OCI-LY1 (cell line): Measurements from ENCODE around the gene CAD.

ENCODE experiments used
- H2AFZ ChIP-seq: fragments of 200-600 bp; sonication (generic), shearing (Covaris generic); 2 replicates; pipeline ENCODE4 v1.6.0; 2014; ENCODE audit warnings: antibody characterized with exemption, mild to moderate bottlenecking, low read length
- H3F3A ChIP-seq: fragments of 200-600 bp; sonication (generic), shearing (Covaris generic); 2 replicates; pipeline ENCODE4 v1.6.0; 2014; ENCODE audit warnings: mild to moderate bottlenecking, antibody characterized with exemption, low read length, moderate library complexity; ENCODE audit not compliant: insufficient read depth
- H3K27ac ChIP-seq: fragments of 200-600 bp; sonication (generic); 2 replicates; pipeline ENCODE4 v1.5.1; 2014; ENCODE audit warnings: low read length, mixed run types, mild to moderate bottlenecking, low read depth; ENCODE audit not compliant: poor library complexity, severe bottlenecking
- H3K27me3 ChIP-seq: fragments of 200-600 bp; sonication (generic); 2 replicates; pipeline ENCODE4 v1.6.0; 2014; ENCODE audit warnings: antibody characterized with exemption, mild to moderate bottlenecking, low read length, moderate library complexity; ENCODE audit not compliant: insufficient read depth
- H3K36me3 ChIP-seq: fragments of 200-600 bp; sonication (generic); 2 replicates; pipeline ENCODE4 v1.6.1; 2014; ENCODE audit warnings: mild to moderate bottlenecking, antibody characterized with exemption, low read length, moderate library complexity, mixed read lengths; ENCODE audit not compliant: insufficient read depth
- H3K4me1 ChIP-seq: fragments of 200-600 bp; sonication (generic); 2 replicates; pipeline ENCODE4 v1.5.1; 2014; ENCODE audit warnings: mild to moderate bottlenecking, low read length, moderate library complexity; ENCODE audit not compliant: insufficient read depth, severe bottlenecking
- H3K4me2 ChIP-seq: fragments of 200-600 bp; sonication (generic), shearing (Covaris generic); 2 replicates; pipeline ENCODE4 v1.6.1; 2014; ENCODE audit warnings: low read length
- H3K4me3 ChIP-seq: fragments of 200-600 bp; sonication (generic); 2 replicates; pipeline ENCODE4 v1.5.1; 2014; ENCODE audit warnings: low read length, low read depth, mild to moderate bottlenecking, mixed read lengths; ENCODE audit not compliant: poor library complexity, severe bottlenecking
- H3K79me2 ChIP-seq: fragments of 200-600 bp; shearing (Covaris generic); 2 replicates; pipeline ENCODE4 v1.6.1; 2016; ENCODE audit warnings: mixed run types, low read length, mixed read lengths; ENCODE audit not compliant: insufficient read depth
- H3K9ac ChIP-seq: fragments of 200-600 bp; sonication (generic), shearing (Covaris generic); 2 replicates; pipeline ENCODE4 v1.6.1; 2014; ENCODE audit warnings: mild to moderate bottlenecking, low read length, mixed read lengths
- H3K9me2 ChIP-seq: fragments of 200-600 bp; sonication (generic), shearing (Covaris generic); 2 replicates; pipeline ENCODE4 v1.6.1; 2014; ENCODE audit warnings: low read depth, mild to moderate bottlenecking, low read length, mixed read lengths
- H3K9me3 ChIP-seq: fragments of 200-600 bp; shearing (Covaris generic); 2 replicates; pipeline ENCODE4 v1.6.1; 2014; ENCODE audit warnings: low read length, mixed read lengths
- H4K20me1 ChIP-seq: fragments of 200-600 bp; sonication (generic), shearing (Covaris generic); 2 replicates; pipeline ENCODE4 v1.6.0; 2016; ENCODE audit warnings: mild to moderate bottlenecking, low read length; ENCODE audit not compliant: insufficient read depth
- EZH2 ChIP-seq: fragments of 200-600 bp; sonication (generic), shearing (Covaris generic); IDR thresholded peaks from 2 replicates; pipeline ENCODE4 v1.8.0; 2017; ENCODE audit warnings: borderline replicate concordance, mixed run types, mild to moderate bottlenecking, antibody characterized with exemption, low read length, moderate library complexity, mixed read lengths
- TF ChIP-seq, protein P1 (sequence below): fragments of 200-600 bp; sonication (generic), shearing (Covaris generic); IDR thresholded peaks from 2 replicates; pipeline ENCODE4 v1.5.1; 2017; ENCODE audit warnings: mild to moderate bottlenecking, antibody characterized with exemption, low read length, moderate library complexity, mixed read lengths

The CAD gene

DNA sequence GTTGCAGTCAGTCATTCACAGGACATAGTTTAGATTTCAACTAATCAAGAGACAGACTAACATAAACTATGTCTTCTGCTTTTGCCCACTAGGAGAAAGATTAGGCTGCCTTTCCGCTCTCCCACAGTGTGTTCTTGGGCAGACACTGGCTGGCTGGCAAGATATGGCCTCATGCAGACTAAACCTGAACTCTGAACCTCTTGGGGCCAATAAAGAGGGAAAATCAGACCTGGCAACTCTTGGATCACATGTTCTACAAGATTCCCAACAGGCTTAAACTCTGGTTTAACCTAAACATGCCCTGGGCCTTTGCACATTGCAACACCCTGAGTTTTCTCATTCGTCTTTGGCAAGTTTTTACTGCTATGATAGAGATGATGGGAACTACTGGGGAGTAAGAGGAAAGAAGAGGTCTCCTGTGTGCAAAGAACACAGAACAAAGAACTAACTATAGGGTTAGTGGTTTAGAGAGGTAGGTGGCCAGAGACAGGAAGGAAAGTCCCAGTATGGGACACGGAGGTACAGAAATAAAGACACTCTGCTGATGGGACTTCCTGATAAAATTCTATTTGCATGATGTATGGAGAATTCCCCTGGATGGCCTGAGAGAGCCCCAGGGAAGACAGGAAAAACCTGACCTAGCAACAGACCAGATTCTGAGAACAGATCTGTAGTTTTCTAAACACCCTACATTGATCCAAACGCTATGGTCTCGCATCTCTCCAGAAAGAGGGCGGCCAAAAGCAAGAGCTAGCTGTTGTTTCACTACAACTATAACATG, 7.4 kb upstream of the CAD start:
- H3K4me2 ChIP-seq = 0 out of 2 replicates have a peak overlapping the region, but pooled peaks have one; percentile 23
- TF ChIP-seq, protein P1, sequence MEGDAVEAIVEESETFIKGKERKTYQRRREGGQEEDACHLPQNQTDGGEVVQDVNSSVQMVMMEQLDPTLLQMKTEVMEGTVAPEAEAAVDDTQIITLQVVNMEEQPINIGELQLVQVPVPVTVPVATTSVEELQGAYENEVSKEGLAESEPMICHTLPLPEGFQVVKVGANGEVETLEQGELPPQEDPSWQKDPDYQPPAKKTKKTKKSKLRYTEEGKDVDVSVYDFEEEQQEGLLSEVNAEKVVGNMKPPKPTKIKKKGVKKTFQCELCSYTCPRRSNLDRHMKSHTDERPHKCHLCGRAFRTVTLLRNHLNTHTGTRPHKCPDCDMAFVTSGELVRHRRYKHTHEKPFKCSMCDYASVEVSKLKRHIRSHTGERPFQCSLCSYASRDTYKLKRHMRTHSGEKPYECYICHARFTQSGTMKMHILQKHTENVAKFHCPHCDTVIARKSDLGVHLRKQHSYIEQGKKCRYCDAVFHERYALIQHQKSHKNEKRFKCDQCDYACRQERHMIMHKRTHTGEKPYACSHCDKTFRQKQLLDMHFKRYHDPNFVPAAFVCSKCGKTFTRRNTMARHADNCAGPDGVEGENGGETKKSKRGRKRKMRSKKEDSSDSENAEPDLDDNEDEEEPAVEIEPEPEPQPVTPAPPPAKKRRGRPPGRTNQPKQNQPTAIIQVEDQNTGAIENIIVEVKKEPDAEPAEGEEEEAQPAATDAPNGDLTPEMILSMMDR = no peak
- no peak for TF ChIP-seq EZH2
- no peaks in the 10 kb centered on the region for H3K9me2 ChIP-seq
- no peaks in the 10 kb centered on the region for H4K20me1 ChIP-seq
- H3K9me3 ChIP-seq = no peaks in the 10 kb centered on the region
- H2AFZ ChIP-seq = no peak overlapping the region
- H3K27me3 ChIP-seq = no peaks in the 10 kb centered on the region
- no peaks in the 10 kb centered on the region for H3K79me2 ChIP-seq
- H3K36me3 ChIP-seq = peaks cover 45% of the 10 kb centered on the region; the same call in 1 of the 2 replicates
- no peak overlapping the region for H3K4me3 ChIP-seq
- no peaks in the 10 kb centered on the region for H3F3A ChIP-seq
- H3K9ac ChIP-seq = no peak overlapping the region
- peaks cover 30% of the 10 kb centered on the region for H3K4me1 ChIP-seq
- H3K27ac ChIP-seq = peak overlapping the region; percentile 49

DNA sequence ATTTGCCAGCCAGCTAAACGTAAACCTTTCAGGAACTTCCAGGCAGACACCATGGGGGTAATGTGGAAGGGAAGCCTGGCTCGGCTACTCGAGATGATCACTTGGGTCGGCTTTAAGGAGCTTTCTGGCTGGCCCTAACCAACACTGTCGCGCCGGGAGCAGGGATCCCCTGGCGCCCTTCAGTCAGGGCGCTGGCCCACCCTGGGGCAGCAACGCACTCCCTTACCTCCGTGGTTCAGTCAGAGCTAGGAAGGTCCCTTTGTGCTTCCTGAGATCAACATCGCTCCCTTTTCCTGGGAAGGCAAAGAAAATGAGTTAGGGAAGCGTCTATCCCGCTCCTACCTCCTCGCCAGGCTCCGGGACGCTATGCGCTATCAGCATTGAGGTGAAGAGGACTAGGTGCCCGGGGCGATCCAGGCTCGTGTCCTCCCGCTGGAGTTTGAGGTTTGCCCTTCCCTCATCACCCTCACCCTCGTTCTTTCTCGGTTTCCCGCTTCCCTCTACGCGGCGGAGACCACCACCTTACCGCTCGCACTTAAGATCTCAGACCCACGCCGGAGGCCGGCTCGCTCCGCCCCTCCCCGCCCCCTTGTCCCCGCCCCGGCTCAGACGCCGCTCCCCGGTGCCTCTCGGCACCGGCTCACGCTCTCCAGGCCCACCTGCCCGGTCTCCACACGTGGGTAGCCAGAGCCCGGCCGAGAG, 5.8 kb upstream of the CAD start:
- H3F3A ChIP-seq = no peaks in the 10 kb centered on the region
- no peaks in the 10 kb centered on the region for H3K79me2 ChIP-seq
- H3K4me2 ChIP-seq = peak overlapping the region; percentile 81
- H3K36me3 ChIP-seq = peaks cover 41% of the 10 kb centered on the region
- H2AFZ ChIP-seq = peak overlapping the region; percentile 24; the same call in 1 of the 2 replicates
- H4K20me1 ChIP-seq = no peaks in the 10 kb centered on the region
- H3K9me2 ChIP-seq = no peaks in the 10 kb centered on the region
- H3K4me1 ChIP-seq = peaks cover 30% of the 10 kb centered on the region
- H3K9me3 ChIP-seq = no peaks in the 10 kb centered on the region
- H3K9ac ChIP-seq = peak overlapping the region; percentile 97
- peak overlapping the region; percentile 40 for H3K27ac ChIP-seq
- peak overlapping the region; percentile 91 for H3K4me3 ChIP-seq
- no peaks in the 10 kb centered on the region for H3K27me3 ChIP-seq
- no peak for TF ChIP-seq EZH2
- TF ChIP-seq, protein P1 = no peak

DNA sequence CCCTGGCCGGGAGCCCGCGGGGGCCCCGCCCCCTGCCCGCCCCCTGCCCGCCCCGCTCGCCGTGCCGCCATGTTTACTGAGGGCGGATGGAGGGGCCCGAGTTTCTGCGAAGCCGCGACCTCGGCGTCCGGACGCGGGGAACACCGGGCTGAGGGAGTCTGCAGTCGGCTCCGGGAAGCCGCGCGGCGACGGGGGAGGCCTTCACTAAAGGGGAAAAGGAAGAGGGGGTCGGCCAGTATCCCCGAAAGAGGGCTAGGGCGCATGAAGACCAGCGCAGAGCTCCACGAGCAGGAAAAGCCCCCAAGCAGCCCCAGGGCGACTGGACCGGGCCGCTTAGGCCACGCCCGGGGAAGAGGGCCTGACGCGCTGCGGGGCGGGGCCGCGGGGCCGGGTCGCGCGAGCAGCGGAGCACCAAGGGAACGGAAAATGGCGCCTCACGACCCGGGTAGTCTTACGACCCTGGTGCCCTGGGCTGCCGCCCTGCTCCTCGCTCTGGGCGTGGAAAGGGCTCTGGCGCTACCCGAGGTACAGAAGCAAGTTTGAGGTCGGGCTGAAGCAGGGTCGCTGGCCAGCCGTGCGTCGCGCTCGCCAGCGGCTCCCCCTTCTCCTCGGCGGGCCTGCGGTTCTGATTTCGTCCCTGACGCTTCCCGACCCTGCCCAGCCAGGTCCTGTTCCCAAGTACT, 5.1 kb upstream of the CAD start, which contains the start of the genes ATRAID and SLC5A6:
TSS of gene ATRAID (plus strand) at position 99 of the 683 bp plus-strand sequence. CDS start at position 427, 328 bp downstream.
TSS of gene SLC5A6 (minus strand) at position 326 of the 683 bp plus-strand sequence. CDS start 4,618 bp downstream, outside the sequence.
- H4K20me1 ChIP-seq = no peaks in the 10 kb centered on the region
- no peak for TF ChIP-seq EZH2
- H3K4me1 ChIP-seq = peaks cover 37% of the 10 kb centered on the region
- H3K4me3 ChIP-seq = peak within 1 kb of the TSS; percentile 91
- H3K27me3 ChIP-seq = no peaks in the 10 kb centered on the region
- H3K4me2 ChIP-seq = peak within 1 kb of the TSS; percentile 81
- H3K9ac ChIP-seq = peak within 1 kb of the TSS; percentile 97
- H2AFZ ChIP-seq = peak within 1 kb of the TSS; percentile 24; the same call in 1 of the 2 replicates
- H3K9me2 ChIP-seq = no peaks in the 10 kb centered on the region
- H3K79me2 ChIP-seq = no peaks in the 10 kb centered on the region
- peak within 1 kb of the TSS; percentile 80 for H3K27ac ChIP-seq
- no peaks in the 10 kb centered on the region for H3K9me3 ChIP-seq
- H3F3A ChIP-seq = no peaks in the 10 kb centered on the region
- peaks cover 40% of the 10 kb centered on the region for H3K36me3 ChIP-seq
